ENCODE data around the gene SLC41A1.

Gene SLC41A1

GRCh38 chr1:205817988-205818387, 5.0 kb upstream of the SLC41A1 start:
- DNase-seq = no peak

DNA sequence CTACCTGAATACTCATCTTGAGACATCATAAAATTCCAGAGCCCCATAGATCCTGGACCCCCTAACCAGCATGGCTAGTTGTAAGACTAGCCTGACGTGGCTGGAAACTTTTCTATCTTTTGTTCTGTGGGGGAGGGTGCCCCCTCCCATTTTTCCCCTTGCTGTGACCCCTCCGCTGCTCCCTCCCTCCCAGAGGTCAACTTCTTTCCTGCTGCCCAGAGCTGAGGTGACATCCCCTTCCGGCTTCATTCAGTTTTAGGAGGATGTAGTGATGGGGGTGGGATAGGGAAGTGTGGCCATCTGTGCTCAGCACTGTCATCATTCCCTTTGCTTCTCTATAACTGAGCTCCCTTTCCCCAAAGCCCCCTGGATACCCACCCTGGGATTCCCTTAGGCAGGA, 4.4 kb upstream of the SLC41A1 start:
- DNase-seq = no peak

DNA sequence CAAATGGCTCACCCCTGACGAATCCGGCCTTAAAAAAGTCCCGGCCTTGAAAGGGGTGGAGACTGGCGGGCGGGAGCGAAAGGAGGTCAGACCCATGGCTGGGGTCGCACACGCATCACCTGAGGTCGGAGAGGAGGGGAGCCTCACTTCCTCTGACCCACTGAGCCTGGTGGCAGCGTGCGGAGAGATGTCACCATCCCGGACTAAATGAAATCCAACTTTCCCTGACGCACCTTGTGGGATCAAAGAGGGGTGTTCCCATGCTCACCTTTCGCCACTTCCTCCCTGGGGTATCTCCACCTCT, 709 bp upstream of the SLC41A1 start:
- DNase-seq = no peak

DNA sequence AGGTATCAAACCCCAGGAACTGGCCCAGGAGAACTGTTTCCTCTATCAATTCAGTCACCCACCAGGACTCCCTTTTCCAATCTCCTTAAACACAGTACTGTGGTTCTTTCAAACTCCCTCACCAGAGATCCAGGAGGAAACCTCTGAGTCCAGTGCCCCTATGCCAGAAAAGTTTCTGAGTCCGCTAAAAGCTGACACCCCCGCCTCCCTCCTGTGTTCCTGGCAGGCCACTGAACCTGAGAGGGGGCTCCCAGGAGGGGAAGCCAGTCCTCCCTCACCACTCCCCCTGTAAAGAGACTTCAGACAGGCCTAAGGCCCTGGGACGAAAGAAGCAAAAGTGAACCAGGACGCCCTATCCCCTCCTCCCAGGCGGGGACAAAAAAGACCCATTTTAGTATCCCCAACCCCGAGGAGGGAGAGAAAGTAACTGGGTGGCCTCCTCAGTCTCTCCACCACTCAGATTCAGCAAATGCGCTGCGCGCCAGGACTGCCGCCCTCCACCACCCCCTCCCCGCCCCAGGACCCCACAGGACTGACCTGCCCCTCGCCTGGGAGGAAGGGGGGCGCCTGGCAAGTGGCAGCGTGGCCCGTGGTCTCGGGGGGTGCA, 624 bp downstream of the SLC41A1 start:
- DNase-seq = peak; percentile 14

DNA sequence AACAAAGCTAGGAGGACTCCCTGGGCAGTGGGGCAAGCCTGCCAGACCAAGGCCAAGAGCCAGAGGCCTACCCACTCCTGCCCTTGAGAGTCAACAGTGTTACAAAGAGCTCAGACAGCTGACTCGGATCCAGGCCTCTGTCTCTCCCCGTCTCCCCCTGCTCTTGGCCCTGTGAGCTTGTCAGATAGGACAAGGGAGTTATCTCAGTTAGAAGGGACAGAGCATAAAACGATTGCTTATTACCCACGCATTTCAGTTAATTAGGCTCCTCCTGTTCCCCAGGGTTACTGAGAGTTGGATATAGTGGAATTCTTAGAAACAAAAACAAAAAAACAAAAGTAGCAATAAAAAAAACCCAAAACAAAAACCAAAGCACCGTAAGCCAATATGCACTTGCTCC, 1.3 kb downstream of the SLC41A1 start:
- no peak for DNase-seq

GRCh38 chr1:205810448-205811157, 2.4 kb downstream of the SLC41A1 start:
- DNase-seq = no peak

DNA sequence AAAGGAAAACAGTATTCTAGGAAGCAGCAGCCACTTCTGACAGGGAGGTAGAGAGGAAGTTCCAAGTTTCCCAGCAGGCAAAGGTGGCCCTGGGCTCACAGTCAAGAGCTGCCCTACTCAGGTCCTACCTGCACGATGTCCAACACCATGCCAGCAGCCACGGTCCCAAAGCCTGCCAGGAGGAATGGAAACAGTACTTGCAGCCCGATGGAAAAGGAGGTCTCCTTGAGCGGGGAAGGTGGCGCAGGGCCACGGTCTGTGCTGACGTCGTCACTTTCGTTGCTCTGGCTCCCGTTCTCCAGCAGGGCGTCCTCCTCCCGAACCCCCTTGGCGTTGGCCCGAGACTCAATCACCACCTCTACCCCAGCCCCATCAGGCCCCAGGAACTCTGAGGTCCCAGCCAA, 3.1 kb downstream of the SLC41A1 start:
- DNase-seq = no peak

DNA sequence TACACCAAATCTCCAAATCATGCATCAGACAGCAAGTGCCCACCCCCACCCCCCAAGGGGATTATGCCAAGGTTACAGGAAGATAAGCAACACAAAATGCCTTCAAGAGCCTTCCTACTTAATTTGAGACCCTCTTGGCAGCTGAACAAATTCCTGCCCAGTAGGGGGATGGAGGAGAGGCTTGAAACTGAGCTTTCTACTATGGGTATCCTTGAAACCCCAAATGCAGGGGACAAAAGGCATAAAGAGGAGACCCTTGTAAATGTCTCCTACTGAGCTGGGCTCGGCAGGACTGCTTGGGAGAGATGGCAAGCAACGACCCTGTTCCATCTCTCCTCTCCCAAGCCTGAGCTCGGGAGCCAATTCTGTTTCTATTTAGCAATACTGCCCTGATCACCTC, 3.5 kb downstream of the SLC41A1 start:
- no peak for DNase-seq

DNA sequence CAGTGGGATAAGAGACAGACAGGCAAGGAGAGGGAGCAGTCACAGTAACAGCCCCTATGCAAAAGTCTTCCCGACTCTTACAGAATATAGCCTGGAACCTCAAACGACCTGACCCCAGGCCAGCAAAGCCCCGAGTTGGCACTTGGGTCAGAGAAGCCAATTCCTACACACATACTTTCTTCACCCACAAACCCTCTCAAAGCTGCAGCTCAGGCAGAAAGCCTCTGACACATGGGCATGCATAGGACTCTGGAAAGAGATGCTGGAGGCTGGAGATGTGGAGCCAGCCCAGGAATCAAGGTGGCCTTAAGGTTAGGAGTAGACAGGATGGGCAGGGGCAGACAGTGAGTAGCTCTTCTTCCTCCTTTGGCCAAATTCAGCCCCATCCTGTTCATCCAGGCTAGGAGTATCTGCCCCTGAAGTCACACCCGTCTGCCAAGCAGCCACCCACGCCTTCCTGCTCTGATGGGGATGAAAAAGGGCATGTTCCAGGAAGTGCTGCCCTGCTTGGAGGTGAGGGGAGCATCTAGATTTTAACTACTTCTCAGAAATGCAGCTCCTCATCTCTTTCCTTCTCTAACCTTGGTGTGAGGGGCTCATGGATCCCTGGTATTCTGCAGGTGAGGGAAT, 7.8 kb downstream of the SLC41A1 start:
- no peak for DNase-seq

- DNase-seq = no peak
Measured at GRCh38 chr1:205804605-205805004, 8.4 kb downstream of the SLC41A1 start.

DNA sequence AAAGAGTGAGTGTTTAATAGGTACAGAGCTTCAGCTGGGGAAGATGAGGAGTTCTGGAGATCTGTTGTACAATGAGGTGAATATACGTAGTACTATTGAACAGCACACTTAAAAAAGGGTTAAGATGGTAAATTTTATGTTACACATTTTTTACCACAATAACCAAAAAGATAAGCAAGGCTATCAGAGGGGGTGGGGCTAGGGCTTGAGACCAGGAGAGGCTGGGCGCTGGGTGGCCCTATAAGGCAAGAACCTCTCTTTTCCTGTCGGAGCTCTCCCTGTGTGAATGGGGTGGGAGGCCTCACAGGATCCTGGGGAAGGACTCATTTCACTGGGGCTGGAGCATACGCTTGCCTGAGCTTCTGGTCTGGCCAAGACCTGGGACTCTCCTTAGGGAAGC, 9.0 kb downstream of the SLC41A1 start:
- DNase-seq = no peak

GRCh38 chr1:205802060-205802459, 10.9 kb downstream of the SLC41A1 start:
- DNase-seq = no peak

DNA sequence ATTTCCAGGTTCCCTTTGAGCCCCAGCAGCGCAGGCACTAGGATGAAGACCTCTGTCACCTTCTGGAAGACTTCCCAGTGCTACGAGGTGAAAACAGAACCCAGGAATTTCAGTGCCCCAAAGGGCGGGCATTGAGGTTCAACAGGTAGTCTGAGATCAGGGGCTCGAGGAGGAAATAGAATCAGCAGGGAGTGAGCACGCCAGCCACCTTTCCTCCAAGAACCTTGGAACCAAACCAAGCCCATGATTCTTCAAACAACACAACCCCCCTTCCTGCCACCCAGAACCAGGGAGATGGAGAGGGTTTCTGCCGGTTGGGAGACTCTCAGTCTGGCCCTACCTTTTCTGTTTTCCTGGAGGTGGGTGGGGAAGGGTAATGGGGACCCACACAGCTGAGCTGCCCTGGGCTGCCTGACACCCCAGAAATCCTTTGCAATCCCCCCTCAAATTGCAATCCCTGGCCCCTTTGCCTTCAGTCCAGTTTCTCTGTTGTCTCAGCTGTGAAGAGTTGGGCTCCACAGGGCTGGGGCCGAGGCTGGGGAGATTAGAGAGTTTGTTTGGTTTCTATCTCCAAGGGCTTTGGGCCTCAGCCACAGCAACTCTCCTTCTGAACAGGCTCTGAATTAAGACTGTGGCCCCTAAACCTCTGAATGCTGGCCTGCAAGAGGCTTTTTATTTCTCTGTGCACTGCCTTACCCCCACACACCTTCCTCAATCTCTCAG, 11.9 kb downstream of the SLC41A1 start:
- no peak for DNase-seq

DNA sequence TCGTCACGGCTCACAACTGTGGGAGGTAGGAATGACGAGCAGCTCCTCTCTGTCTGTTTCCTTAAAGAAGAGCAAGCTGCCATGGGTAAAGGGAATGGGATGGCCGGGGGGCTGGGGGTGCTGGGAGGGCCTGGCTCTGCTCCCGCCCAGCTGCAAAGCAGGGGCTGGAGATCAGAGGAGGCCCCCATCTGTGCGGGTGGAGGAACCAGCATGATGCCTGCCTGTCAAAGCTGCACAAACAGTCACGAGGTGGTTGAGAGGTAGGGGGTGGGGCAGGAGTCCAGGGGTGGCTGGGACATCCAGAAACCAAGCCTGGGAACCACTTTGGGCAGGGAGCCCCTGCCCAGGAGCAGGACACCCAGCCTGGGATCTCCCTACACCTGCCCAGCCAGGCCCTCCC, 12.6 kb downstream of the SLC41A1 start:
- DNase-seq = no peak

DNA sequence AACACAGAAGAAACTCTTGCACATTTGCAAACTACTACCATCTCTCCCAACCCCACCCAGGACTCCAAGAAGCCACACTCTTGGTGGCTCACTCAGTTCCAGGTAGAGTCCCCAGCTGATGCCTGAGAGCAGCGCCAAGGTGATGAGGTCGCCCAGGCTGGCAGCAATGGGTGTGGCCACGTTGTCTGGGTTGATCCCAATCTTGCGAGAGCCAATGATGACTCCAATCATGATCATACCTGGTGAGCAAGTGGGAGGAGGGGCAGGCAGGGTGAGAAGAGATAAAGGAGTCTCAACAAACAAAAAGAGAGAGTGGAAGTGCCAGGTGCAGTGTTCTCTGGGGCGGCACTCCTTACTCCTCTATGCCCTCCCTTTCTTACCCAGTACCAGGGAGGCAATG, 14.4 kb downstream of the SLC41A1 start:
- DNase-seq = no peak

DNA sequence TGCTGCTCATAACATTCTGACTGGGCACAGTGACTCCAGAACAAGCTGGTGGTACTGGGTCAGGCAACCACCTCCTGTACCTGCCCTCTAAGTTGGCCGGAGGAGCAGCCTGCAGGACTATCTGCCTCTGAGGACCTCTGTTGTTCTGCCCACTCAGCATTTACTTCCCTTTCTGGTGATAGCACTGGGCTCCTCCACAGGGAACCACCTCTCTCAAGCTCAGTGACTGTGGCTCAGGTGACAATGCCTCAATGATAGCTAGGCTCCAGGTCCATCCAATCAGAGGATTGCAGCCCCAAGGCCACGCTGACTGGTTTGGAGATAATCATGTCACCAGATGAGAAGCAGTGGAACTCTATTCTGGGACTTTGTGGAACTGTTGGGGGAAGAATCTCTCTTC, 15.8 kb downstream of the SLC41A1 start:
- DNase-seq = no peak

- no peak for DNase-seq
Measured at GRCh38 chr1:205794011-205794730, 18.8 kb downstream of the SLC41A1 start.

DNA sequence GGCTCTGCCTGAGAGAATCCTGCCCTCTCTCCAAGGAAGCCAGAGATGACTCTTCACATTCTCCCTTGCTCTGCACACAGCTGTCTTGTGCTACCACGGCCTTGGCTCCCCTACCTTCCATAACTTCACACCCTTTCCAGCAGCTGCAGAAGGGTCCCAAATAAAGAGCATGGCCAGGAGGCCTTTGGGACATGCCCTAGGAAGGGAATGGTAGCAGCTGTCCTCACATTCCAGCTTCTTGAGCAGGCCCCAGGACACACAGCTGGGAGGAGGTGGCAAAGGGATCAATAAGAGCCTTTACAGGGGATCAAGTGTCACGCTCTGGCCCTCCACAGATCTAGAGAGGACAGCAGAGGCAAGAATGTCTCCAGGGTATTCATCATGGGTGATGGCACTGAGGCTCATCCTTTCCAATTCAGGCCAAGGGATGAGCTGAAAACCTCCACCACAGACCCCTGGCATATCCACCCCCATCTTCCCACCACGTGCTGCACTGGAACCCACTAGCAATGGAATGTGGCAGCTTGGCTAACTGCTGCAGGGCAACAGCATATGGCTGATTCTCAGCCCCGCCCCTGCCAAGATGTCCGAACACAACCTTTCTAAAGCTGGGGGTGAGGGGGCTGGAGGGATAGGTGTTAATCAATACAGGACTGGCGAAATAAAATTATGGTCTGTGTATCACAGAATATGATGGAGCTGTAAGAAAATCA, 19.9 kb downstream of the SLC41A1 start:
- no peak for DNase-seq

GRCh38 chr1:205792481-205792881, 20.5 kb downstream of the SLC41A1 start:
- DNase-seq = no peak

GRCh38 chr1:205791568-205792180, 21.3 kb downstream of the SLC41A1 start:
- DNase-seq = peak; percentile 46

- no peak for DNase-seq
Measured at GRCh38 chr1:205787287-205787916, 25.6 kb downstream of the SLC41A1 start.

GRCh38 chr1:205786601-205787000, 26.4 kb downstream of the SLC41A1 start:
- no peak for DNase-seq
